GM18526 (cell line): ENCODE data around the gene DNAAF1.

ENCODE experiments used
- POLR2A ChIP-seq: IDR thresholded peaks from 3 replicates; pipeline ENCODE4 v1.6.1; 2011; ENCODE audit not compliant: insufficient read length; ENCODE audit errors: extremely low read depth

The DNAAF1 gene

GRCh38 chr16:84139628-84140258 is 5.4 kb upstream of the DNAAF1 start:
- TF ChIP-seq POLR2A: no peak

GRCh38 chr16:84141143-84141670 is 3.9 kb upstream of the DNAAF1 start:
- no peak for TF ChIP-seq POLR2A

DNA sequence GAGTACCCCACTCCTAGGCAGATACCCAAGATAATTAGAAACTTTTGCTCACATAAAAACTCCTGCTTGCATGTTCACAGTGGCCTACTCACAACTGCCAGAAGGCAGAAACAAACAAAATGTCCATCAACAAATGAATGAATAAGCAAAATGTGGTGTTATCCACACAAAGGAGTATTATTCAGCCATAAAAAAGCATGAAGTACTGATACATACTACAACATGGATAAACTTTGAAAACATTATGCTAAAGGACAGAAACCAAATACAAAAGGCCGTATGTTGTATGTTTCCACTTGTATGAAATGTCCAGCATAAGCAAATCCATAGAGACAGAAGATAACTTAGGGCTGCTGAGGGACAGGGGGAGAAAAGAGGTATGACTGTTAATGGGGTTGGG is 2.0 kb upstream of the DNAAF1 start:
- TF ChIP-seq POLR2A: no peak

GRCh38 chr16:84143784-84144199 is 1.3 kb upstream of the DNAAF1 start:
- no peak for TF ChIP-seq POLR2A

DNA sequence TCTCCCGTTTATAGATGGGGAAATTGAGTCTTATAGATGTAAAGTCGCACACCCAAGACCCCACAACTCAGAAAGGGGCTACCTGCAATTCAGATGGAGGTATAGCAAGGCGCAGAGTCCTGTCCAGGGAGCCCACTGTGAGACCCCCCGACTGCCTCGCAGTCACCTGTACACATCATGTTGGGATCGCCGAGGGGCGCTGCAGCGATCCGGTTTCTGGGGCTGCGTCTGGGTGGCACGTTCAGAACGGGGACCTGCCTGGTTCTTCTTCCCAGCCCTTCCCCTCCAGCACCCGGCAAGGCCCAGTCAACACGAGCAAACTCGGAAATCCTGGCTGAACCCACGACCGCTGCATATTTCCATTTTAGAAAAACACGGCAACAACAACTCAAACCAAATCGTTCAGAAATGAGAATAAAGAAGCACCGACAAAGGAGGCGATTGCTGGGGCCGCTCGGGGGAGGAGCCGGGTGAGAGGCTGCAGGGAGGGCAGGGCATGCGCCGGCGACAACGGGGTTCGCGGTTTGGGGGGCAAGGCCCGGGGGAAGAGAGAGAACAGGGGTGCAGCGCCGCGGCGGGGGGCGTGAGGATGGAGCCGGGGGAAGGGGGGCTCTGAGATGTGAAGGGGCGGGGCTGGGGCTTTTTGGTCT is 774 bp upstream of the DNAAF1 start:
- TF ChIP-seq POLR2A: no peak

DNA sequence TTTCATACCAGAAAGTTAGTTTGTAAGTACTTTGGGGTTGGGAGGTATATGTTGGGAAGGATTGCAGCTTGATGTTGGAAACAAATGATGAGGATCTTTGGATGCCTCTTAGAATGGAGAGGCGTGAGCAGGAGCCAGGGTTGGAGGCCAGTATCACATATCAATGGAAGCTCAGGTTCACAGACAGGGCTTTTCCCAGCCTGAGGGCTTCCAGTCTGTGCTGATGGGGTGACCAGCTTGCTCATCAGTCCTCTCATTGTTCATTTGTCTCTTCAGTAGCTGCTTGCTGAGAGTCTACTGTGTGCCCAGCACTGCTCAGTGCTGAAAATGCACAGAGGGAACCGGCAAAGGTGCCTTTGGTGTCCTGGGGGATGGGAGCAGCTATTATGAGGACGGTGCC is 5.8 kb downstream of the DNAAF1 start:
- TF ChIP-seq POLR2A: no peak

- no peak for TF ChIP-seq POLR2A
Measured at GRCh38 chr16:84153660-84154214, 8.6 kb downstream of the DNAAF1 start.

DNA sequence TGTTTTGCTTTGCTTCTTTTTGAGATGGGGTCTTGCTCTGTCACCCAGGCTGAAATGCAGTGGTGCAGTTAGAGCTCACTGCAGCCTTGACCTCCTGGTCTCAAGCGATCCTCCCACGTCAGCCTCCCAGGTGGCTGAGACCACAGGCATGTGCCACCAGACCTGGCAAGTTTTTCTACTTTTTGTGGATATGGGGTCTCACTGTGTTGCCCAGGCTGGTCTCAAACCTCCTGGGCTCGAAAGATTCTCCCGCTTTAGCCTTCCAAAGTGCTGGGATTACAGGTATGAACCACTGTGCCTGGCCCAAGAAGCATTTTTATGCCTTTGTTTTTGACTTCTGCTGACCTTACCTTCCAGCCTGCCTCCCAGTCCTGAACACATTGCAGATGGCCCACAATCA is 10.1 kb downstream of the DNAAF1 start:
- no peak for TF ChIP-seq POLR2A

DNA sequence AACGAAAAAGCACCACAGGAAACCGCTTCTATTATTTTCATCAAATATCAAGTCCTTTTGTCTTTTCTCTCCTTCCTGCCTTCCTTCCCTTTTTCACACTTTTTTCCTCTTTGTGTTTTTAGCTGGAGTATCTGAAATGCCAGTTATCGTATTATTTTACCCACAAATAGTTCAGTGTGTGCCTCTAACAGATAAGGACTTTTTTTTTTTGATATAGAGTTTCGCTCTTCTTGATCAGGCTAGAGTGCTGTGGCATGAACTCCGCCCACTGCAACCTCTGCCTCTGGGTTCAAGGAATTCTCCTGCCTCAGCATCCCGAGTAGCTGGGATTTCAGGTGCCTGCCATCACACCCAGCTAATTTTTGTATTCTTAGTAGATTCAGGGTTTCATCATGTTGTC is 10.7 kb downstream of the DNAAF1 start:
- TF ChIP-seq POLR2A: no peak

GRCh38 chr16:84156342-84156784 is 11.3 kb downstream of the DNAAF1 start:
- TF ChIP-seq POLR2A: no peak

GRCh38 chr16:84159007-84159406 is 13.9 kb downstream of the DNAAF1 start:
- no peak for TF ChIP-seq POLR2A

- TF ChIP-seq POLR2A: no peak
Measured at GRCh38 chr16:84159800-84160199, 14.7 kb downstream of the DNAAF1 start.

DNA sequence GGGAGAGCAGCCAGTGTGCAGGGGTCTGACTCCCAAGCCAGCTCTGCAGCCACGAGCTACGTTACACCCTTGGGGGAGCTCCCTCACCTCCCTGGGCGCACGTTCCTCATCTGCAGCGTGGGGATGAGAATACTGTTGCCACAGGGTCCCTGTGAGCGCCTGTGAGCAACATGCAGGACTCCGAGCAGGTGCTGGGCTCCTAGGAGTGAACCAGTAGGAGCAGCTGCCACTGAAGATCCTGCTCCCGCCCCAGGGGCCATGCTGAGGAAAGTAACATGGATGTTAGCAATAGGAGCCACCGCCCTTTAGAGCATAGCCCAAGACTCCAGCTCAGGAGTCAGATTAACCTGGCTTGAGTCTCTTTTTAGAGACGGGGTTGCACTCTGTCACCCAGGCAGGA is 15.9 kb downstream of the DNAAF1 start:
- TF ChIP-seq POLR2A: no peak

DNA sequence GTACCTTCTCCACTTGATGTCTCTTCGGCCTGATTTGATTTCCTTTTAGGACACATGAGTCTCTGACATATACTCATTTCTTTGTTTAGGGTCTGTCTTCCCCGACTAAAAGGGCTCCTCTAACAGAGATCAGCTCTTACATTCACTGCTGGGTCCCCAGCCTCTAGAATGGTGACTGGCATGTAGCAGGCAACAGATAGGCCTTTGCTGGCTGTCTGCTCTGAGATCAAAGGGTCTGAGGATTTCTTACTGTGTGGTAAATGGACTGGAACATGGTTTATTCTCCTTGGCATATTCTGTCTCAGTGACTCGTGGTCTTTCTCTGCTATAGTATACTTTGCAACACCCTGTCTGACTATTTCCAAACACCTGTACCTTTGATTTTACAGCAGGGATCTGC is 16.7 kb downstream of the DNAAF1 start:
- no peak for TF ChIP-seq POLR2A

- no peak for TF ChIP-seq POLR2A
Measured at GRCh38 chr16:84165746-84166145, 20.6 kb downstream of the DNAAF1 start.
